Medulla oblongata (tissue), 1 donor: ENCODE measurements around the gene ISL1.

Experiments
- DNase-seq: peaks from one replicate; pipeline ENCODE4 v3.0.0-alpha.2; 2015; ENCODE audit errors: extremely low spot score

ISL1 gene

GRCh38 chr5:51383131-51384121 is at the start of gene ISL1:
Gene ISL1 (plus strand): TSS chr5:51383448. CDS start chr5:51383672, 224 bp downstream.
- DNase-seq, result peak; percentile 37

DNA sequence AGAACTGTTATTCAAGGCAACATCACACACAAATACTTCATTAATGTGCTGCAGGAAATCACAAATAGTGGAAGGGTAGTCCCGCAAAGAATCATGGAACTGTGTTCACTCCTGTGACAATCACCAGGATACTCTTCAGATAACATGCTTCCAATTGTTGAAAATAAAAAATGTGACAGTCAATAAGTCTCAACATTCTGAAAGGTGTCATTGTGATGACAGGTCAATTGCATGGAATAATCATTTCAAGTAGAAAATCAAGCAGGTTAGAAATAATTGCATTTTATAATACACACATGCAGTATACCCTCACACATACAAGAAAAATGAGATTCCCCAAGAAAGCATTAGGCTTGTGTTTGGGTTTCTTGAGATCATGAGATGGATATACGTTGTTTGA is 46.4 kb upstream of the ISL1 start:
- no peak for DNase-seq

- no peak for DNase-seq
Measured at GRCh38 chr5:51345106-51345505, 38.1 kb upstream of the ISL1 start.

- no peak for DNase-seq
Measured at GRCh38 chr5:51347157-51347556, 36.1 kb upstream of the ISL1 start.

- DNase-seq, result no peak
Measured at GRCh38 chr5:51347704-51348103, 35.5 kb upstream of the ISL1 start.

GRCh38 chr5:51371052-51371451 is 12.2 kb upstream of the ISL1 start:
- no peak for DNase-seq

- no peak for DNase-seq
Measured at GRCh38 chr5:51373880-51374523, 9.2 kb upstream of the ISL1 start.

DNA sequence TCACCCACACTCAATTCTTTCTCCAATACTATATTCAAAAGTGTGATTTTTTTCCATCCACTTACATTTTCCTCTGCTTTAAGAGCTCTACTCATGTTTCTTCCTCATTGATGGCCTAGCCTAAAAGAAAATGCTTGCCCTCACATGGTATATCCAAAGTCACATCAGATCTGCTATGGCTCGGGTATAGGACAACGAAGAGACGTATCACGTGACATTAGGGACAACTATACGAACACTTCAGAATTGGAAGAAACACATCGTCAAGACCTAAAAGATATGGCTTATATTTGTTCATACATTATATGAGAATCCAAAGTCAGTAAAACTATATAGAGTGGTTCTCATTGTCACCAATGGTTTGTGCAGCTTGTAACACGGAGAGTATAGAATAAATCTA is 8.2 kb upstream of the ISL1 start:
- DNase-seq, result no peak

GRCh38 chr5:51376509-51376908 is 6.7 kb upstream of the ISL1 start:
- no peak for DNase-seq

DNA sequence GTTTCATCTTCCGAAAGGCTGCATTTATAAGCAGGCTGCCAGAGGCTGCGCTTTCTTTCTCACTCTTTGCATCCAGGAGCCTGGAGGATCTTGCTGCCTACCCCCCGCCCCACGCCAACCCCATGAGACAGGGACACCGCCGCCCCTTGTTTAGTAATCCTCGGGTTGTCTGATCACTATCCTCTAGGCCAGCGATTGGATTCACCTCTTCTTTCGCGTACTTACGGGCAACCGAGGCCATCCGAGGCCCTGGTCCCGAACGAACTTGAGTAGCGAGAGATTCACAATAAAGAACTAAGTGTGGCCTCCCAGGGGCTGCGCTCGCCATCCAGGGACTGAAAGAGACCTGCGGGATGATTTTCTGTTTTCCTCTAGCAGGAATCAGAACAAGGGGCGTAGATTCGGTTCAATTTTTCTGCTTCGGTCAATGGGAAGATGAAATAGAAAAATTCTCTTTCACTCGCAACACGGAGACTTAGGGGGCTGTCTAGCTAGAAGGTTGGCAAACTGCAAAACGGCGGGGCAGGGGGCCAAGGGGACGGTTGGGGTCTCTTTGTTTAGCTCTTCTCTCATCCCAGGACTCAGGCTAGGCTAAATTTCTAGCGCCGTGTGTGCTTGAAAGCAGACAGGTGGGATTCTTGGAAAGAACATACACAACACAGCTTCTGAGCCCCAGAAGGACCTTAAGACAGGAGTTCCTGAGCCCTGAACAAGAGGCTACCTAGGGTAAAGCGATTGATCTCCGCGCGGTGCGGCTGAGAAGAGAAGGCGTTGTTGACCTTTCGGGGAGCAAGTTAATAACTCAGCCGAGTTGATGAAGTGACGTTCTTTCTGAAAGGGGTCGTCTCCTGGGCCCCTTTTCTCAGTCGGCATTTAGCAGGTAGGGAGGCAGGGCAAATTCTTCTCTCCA is 5.8 kb upstream of the ISL1 start:
- DNase-seq, result no peak

DNA sequence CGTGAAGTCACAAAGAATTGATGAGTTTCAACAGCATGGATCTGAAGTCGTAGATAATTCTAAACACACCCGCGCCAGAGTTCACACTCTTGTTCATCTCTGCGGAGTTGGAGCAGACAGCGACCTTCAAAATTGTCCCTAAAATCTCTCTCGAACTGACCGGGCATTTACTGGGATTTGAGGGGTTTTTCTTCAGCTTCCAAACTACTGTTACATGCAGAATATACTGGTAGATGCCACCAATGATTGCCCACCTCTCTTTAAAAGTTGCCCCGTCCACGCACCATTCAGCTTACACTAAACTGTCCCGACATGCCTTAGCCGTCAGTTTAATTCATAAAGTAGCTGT is 5.2 kb upstream of the ISL1 start:
- DNase-seq, result no peak

- no peak for DNase-seq
Measured at GRCh38 chr5:51378448-51379330, 4.6 kb upstream of the ISL1 start.

GRCh38 chr5:51379331-51379700 is 3.9 kb upstream of the ISL1 start:
- no peak for DNase-seq

GRCh38 chr5:51380603-51381207 is 2.5 kb upstream of the ISL1 start:
- no peak for DNase-seq

DNA sequence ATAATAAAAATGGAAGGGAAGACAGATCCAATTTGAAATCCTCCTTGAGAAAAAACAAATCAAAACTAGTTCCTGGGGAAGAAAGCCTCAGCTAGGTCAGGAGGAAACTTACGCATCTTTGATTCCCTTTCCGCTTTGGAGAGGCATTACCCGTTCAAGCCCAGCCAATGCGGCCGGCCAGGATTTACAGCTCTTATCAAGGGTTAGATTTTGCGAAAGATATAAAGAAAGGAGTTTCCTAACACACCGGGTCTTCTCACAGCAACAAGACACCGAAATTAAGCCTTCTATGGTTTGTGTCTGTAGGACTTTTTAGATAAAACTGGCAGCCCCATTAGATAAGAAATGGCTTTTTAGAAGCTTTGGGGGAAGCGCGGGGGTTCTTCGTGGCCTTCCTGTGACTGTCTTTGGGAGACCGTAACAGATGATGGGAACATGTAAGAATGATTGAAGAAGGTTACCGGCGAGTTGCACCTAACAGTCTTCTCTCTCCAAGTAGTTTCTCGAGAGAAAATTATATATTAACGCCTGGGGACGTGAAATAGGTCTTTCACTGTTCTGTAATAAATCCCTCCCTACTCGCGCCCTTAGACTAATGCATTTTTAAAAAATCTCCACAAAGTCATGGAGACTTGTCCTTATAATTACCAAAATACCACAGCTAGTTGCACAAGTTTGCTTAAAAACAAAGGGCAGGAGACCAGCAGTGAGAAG is 1.3 kb upstream of the ISL1 start:
- no peak for DNase-seq

- DNase-seq, result no peak
Measured at GRCh38 chr5:51382521-51383130, 622 bp upstream of the ISL1 start.

- DNase-seq, result no peak
Measured at GRCh38 chr5:51384281-51384840, 1.1 kb downstream of the ISL1 start.

GRCh38 chr5:51385216-51385615 is 2.0 kb downstream of the ISL1 start:
- DNase-seq, result no peak
